ENCODE results near the gene MOXD1.
A peak's percentile ranks its signal among the peaks of the same experiment; 100 is the strongest.

Gene MOXD1

GRCh38 chr6:132400883-132401617 is at the start of gene MOXD1:
Gene MOXD1 (minus strand): TSS chr6:132401475. CDS start chr6:132401426, 49 bp downstream.
- no peak for FAIRE-seq

GRCh38 chr6:132446855-132447241 is 45.6 kb upstream of the MOXD1 start:
- DNase-seq (ENCODE audit: insufficient read length, low spot score) (no peak), FAIRE-seq (no peak)

More at GRCh38 chr6:132400883-132401617, at the start of gene MOXD1:
- no peak for DNase-seq (ENCODE audit: insufficient read length, low spot score)

- FAIRE-seq (no peak), DNase-seq (ENCODE audit: insufficient read length, low spot score) (no peak)
These were observed 45.0 kb upstream of the MOXD1 start for GRCh38 chr6:132446141-132446854.

- DNase-seq (ENCODE audit: insufficient read length, low spot score) (no peak), FAIRE-seq (no peak)
These were observed 44.1 kb upstream of the MOXD1 start for GRCh38 chr6:132445201-132445951.

- DNase-seq (ENCODE audit: insufficient read length, low spot score) (no peak), FAIRE-seq (no peak)
These were observed 41.9 kb upstream of the MOXD1 start for GRCh38 chr6:132443206-132443605.

GRCh38 chr6:132430110-132430509 is 28.8 kb upstream of the MOXD1 start:
- DNase-seq (ENCODE audit: insufficient read length, low spot score) (no peak), FAIRE-seq (no peak)

- FAIRE-seq (no peak), DNase-seq (ENCODE audit: insufficient read length, low spot score) (no peak)
These were observed 23.9 kb upstream of the MOXD1 start for GRCh38 chr6:132425176-132425575.

- DNase-seq (ENCODE audit: insufficient read length, low spot score) (no peak), FAIRE-seq (no peak)
These were observed 22.6 kb upstream of the MOXD1 start for GRCh38 chr6:132423839-132424238.

- no peak for FAIRE-seq
- DNase-seq (ENCODE audit: insufficient read length, low spot score), result no peak
These were observed 17.1 kb upstream of the MOXD1 start for GRCh38 chr6:132418235-132418965.

- no peak for DNase-seq (ENCODE audit: insufficient read length, low spot score)
- FAIRE-seq, result no peak
These were observed 13.5 kb upstream of the MOXD1 start for GRCh38 chr6:132414761-132415160.

- DNase-seq (ENCODE audit: insufficient read length, low spot score) (no peak), FAIRE-seq (no peak)
These were observed 13.0 kb upstream of the MOXD1 start for GRCh38 chr6:132414322-132414721.

GRCh38 chr6:132413499-132413802 is 12.2 kb upstream of the MOXD1 start:
- FAIRE-seq (no peak), DNase-seq (ENCODE audit: insufficient read length, low spot score) (no peak)

- FAIRE-seq, result no peak
These were observed 11.6 kb upstream of the MOXD1 start for GRCh38 chr6:132412656-132413498.

GRCh38 chr6:132411296-132411695 is 10.0 kb upstream of the MOXD1 start:
- FAIRE-seq (peak; percentile 57), DNase-seq (ENCODE audit: insufficient read length, low spot score) (no peak)

More at GRCh38 chr6:132412656-132413498, 11.6 kb upstream of the MOXD1 start:
- DNase-seq (ENCODE audit: insufficient read length, low spot score), result no peak

GRCh38 chr6:132410830-132411229 is 9.6 kb upstream of the MOXD1 start:
- DNase-seq (ENCODE audit: insufficient read length, low spot score) (no peak), FAIRE-seq (no peak)

- DNase-seq (ENCODE audit: insufficient read length, low spot score) (no peak), FAIRE-seq (no peak)
These were observed 4.1 kb upstream of the MOXD1 start for GRCh38 chr6:132405143-132405915.

- DNase-seq (ENCODE audit: insufficient read length, low spot score) (no peak), FAIRE-seq (no peak)
These were observed 3.5 kb upstream of the MOXD1 start for GRCh38 chr6:132404736-132405135.

- DNase-seq (ENCODE audit: insufficient read length, low spot score), result no peak
- peak; percentile 91 for FAIRE-seq
These were observed 3.1 kb upstream of the MOXD1 start for GRCh38 chr6:132404330-132404729.

GRCh38 chr6:132401618-132402285 is 477 bp upstream of the MOXD1 start:
- DNase-seq (ENCODE audit: insufficient read length, low spot score) (no peak), FAIRE-seq (no peak)

Measured in GM19239 (cell line).